ENCODE results near the gene PLCB1. TPM values are rescaled to one million over a fixed set of nuclear protein-coding genes. Genes with fewer than 3 reads are reported as not detected.

The PLCB1 gene
- polyA plus RNA-seq, 1 experiment, result 13.5 TPM

- Histone ChIP-seq H3K36me3 (ENCODE audit: control insufficient read depth, insufficient read depth, low read length) (no peaks in the 10 kb centered on the region), H3K27me3 (ENCODE audit: control insufficient read depth, insufficient read depth, low read length) (no peaks in the 10 kb centered on the region), H3K4me3 (ENCODE audit: low read depth, low read length) (no peak overlapping the region)
- no peak for TF ChIP-seq CTCF (IDR thresholded peaks at IDR 0.05; ENCODE audit: insufficient read depth, low read depth, low read length)
- no peak for DNase-seq (ENCODE audit: low read depth)
- CTCF ChIA-PET, result no interaction called here
- POLR2A ChIA-PET, result interaction anchor here (0.5 kb wide), 1 partner anchor 82 kb away, joined by 4 read pairs; no protein-coding TSS in a partner anchor
These were observed 745.2 kb downstream of the PLCB1 start for GRCh38 chr20:8877294-8877693.

GRCh38 chr20:8879669-8880068 is 747.6 kb downstream of the PLCB1 start:
- CTCF ChIA-PET, result interaction anchor here (0.5 kb wide), 1 partner anchor 23 kb away, joined by 4 read pairs; no protein-coding TSS in a partner anchor
- DNase-seq (ENCODE audit: low read depth), result no peak
- Histone ChIP-seq H3K4me3 (ENCODE audit: low read depth, low read length) (no peak overlapping the region), H3K36me3 (ENCODE audit: control insufficient read depth, insufficient read depth, low read length) (no peaks in the 10 kb centered on the region), H3K27me3 (ENCODE audit: control insufficient read depth, insufficient read depth, low read length) (no peaks in the 10 kb centered on the region)
- TF ChIP-seq CTCF (IDR thresholded peaks at IDR 0.05; ENCODE audit: insufficient read depth, low read depth, low read length), result no peak
- POLR2A ChIA-PET, result no interaction called here

- CTCF ChIA-PET, result interaction anchor here (0.5 kb wide), 1 partner anchor 22 kb away, joined by 4 read pairs; no protein-coding TSS in a partner anchor
These were observed 748.2 kb downstream of the PLCB1 start for GRCh38 chr20:8880085-8880853.

GRCh38 chr20:8891039-8891438 is 759.0 kb downstream of the PLCB1 start:
- H3K36me3 ChIP-seq (ENCODE audit: control insufficient read depth, insufficient read depth, low read length), result no peaks in the 10 kb centered on the region
- ChIA-PET POLR2A (no interaction called here), CTCF (no interaction called here)
- H3K27me3 ChIP-seq (ENCODE audit: control insufficient read depth, insufficient read depth, low read length), result no peaks in the 10 kb centered on the region
- no peak for DNase-seq (ENCODE audit: low read depth)
- TF ChIP-seq CTCF (IDR thresholded peaks at IDR 0.05; ENCODE audit: insufficient read depth, low read depth, low read length), result no peak
- no peak overlapping the region for H3K4me3 ChIP-seq (ENCODE audit: low read depth, low read length)

More at GRCh38 chr20:8880085-8880853, 748.2 kb downstream of the PLCB1 start:
- H3K4me3 ChIP-seq (ENCODE audit: low read depth, low read length), result no peak overlapping the region
- no peak for TF ChIP-seq CTCF (IDR thresholded peaks at IDR 0.05; ENCODE audit: insufficient read depth, low read depth, low read length)
- no peaks in the 10 kb centered on the region for H3K36me3 ChIP-seq (ENCODE audit: control insufficient read depth, insufficient read depth, low read length)
- POLR2A ChIA-PET, result no interaction called here
- no peaks in the 10 kb centered on the region for H3K27me3 ChIP-seq (ENCODE audit: control insufficient read depth, insufficient read depth, low read length)
- DNase-seq (ENCODE audit: low read depth), result no peak

GRCh38 chr20:8895472-8895871 is 763.4 kb downstream of the PLCB1 start:
- ChIA-PET POLR2A (no interaction called here), CTCF (interaction anchor here (1.7 kb wide), 1 partner anchor 15 kb away, joined by 4 read pairs; no protein-coding TSS in a partner anchor)
- Histone ChIP-seq H3K27me3 (ENCODE audit: control insufficient read depth, insufficient read depth, low read length) (no peaks in the 10 kb centered on the region), H3K4me3 (ENCODE audit: low read depth, low read length) (no peak overlapping the region), H3K36me3 (ENCODE audit: control insufficient read depth, insufficient read depth, low read length) (no peaks in the 10 kb centered on the region)
- TF ChIP-seq CTCF (IDR thresholded peaks at IDR 0.05; ENCODE audit: insufficient read depth, low read depth, low read length), result no peak
- no peak for DNase-seq (ENCODE audit: low read depth)

All from BJ (cell line).